CD4-positive, alpha-beta T cell treated with Interleukin-4 for 1 hour (primary cell): ENCODE data around the gene CNPY2.
A peak's percentile ranks its signal among the peaks of the same experiment; 100 is the strongest.
"Not testable (repeated sequence)": the region's sequence is repeated elsewhere in the genome, so short reads cannot be mapped to it uniquely, and the experiment has no call there.

Experiments used
- DNase-seq, 2 donors: peaks; one replicate each; pipeline ENCODE4 v3.0.0-alpha.2; 2020 to 2022

The CNPY2 gene

DNA sequence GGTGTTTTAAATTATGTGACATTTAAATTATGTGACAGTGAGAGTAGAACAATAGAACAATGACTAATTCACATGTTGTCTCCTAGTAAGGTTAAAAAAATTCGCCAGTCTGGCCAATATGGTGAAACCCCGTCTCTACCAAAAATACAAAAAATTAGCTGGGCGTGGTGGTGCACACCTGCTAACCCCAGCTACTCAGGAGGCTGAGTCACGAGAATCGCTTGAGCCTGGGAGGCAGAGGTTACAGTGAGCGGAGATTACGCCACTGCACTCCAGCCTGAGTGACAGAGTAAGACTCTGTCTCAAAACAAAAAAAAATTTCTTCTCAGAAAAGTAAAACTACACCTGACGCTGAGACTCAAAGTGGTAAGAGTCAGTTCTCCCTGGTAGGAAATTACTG is 18.4 kb downstream of the CNPY2 start:
- no peak for DNase-seq

DNA sequence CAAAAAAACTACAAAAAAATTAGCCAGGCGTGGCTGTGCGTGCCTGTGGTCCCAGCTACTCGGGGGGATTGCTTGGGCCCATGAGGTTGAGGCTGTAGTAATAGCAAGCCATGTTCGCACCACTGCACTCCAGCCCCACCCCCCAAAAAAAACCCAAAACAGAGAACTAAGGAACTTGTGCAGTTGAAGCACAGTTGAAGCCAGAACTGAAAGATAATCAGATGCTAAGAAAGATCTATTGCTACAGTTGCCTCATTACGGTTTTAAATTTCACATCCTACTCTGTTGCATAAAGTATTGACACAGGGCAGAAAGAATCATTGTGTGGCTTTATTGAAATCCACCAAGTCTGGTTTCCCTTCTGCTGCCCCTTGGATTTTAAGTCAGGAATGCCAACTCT is 19.5 kb downstream of the CNPY2 start:
- DNase-seq: no peak

DNA sequence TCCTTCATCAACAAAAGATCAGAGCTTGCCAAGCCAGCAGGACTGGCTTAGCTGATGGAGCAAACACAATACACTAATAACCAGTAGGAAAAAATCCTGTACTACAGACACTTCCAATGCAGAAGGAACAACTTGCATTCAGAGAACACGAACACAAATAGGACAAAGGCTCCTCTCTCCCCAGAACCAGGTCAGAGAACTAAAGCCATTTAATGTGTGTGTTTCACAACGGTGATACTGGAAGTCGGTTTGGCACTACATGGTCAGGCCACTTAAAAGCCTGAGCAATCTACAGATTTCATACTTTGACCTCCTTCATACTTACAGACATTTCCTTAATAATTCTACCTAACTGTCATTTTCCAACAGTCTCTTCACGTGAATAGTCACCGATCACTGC is 22.0 kb downstream of the CNPY2 start:
- no peak for DNase-seq

DNA sequence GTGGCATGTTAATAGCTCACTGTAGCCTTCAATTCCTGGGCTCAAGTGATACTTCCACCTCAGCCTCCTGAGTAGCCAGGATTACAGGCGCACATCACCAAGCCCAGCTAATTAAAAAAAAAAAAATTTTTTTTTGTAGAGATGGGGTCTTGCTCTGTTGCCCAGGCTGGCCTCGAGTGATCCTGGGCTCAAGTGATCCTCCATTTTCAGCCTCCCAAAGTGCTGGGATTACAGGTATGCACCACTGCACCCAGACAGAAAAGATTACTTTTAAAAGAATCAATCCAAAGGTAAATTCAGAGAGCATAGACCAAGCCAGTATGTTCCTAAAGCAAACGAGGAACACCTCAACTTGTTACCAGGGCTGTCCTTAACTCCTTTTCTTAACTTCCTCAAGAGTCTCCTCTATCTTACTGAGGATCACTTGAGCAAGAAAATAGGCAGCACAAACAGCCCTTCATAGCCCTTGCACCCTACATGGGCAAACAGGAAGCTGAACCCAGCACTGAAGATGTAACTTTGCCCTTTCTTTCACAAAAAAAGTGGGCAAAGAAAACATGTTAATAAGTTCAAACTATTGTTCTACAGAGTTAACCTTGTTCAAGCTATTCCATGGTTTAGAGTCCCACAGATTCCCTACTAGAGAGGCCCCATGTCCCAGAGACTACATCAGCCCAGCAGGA is 26.9 kb downstream of the CNPY2 start:
- no peak for DNase-seq

DNA sequence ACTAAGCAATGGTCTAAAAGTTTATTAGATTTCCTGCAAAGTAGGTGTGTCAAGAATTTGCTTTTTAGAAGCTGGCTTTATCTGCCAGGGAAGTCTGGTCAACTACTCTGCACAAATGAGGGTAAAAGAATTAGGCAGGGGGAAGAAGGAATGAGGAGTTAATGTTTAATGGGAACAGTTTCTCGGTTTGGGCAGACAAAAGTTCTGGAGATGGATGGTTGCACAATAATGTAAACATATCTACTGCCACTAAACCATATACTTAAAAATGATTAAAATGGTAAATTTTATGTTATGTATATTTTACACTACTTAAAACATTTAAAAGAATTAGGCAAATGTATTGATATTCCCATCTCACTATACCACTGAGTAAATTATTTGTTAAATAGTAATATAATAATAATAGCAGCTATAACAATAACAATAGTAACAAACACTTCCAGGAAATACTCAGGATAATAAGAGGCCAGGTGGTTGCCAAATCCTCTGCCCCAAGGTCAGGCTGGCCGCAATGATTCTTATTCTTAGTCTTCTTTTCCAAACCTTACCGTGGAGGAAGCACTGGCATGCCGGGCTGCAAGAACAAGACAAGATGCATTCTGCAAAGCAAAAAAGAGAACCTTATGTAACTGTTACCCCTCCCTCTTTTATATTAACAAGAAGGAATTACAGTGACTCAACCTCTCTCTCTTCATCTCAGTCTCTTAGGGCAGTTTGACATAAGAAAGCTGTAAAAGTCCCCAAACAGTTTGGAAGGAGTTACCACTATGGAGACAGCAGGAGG is 29.6 kb downstream of the CNPY2 start:
- DNase-seq: no peak

DNA sequence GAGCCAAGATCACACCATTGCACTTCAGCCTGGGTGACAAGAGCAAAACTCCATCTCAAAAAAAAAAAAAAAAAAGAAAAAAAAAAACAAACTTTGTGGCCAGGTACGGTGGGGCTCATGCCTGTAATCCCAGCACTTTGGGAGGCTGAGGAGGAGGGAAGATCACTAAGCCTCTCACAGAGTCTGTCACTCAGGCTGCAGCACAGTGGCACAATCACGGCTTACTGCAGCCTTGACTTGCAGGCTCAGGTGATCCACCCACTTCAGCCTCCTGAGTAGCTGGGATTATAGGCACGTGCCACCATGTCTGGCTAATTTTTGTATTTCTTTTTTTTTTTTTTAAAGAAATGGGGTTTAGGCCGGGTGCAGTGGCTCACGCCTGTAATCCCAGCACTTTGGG is 31.5 kb downstream of the CNPY2 start:
- DNase-seq: not testable (repeated sequence)

DNA sequence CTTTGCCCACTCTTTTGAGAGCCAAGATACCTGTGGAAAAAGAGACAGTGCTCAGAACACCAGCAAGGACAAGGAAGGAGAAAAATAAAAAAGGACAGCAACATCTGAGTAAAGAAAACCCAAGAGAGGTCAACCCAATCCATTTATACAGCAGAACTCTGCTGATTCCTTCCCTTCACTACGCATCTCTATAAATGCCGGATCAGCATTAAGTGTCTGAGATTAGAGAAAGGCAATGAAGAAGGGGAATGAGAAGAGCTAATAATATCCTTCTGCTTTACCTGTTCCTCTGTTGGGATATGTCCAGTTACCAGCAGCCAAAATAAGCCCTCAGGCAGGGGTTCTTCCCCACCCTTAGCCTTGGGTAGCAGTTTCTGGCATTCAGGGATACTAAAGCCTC is 33.2 kb downstream of the CNPY2 start:
- DNase-seq: no peak

DNA sequence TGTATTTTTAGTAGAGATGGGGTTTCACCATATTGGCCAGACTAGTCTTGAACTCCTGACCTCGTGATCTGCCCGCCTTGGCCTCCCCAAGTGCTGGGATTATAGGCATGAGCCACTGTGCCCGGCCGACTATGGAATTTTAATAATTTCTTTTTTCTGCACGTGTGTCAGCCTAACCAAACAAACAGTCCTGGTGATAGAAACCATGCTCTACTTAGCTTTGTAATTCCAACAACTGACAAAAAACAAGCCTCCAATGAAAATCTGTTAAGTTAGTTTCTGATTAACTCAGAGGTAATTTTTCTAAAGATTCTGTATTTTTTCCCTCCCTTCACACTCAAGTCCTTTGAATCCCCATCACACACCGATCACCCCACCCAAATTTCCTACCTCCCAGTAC is 33.8 kb downstream of the CNPY2 start:
- no peak for DNase-seq

DNA sequence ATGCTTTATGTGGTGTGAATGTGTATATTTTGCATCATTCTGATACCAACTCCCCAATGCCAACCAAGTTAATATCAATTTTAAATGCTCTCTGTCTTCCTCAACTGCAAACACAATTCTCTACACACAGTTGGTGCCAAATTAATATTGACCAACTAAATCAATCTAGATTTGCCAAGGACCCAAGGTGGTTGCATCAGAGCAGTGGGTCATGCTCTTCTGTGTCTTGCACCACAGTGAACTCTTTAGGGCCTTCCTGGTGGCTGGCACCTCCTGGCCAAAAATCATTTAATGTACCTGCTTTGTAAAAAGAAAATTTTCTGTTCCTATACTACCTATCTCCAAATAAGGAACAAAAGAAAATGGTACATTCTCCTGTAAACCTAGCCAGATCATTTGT is 34.9 kb downstream of the CNPY2 start:
- no peak for DNase-seq

DNA sequence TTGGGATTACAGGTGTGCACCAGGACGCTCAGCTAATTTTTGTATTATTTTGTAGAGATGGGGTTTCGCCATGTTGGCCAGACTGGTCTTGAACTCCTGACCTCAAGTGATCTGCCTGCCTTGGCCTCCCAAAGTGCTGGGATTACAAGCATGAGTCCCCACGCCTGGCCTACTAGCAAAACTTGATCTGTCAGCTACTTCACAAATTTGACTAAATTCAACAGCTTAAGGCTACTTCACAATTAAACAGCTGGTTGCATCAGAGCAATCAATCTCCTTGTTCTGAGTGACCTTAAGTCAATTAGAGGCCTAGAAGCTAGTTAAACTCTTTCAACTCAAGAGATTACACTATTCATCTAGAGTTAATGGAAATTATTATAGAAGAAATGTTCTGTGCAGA is 36.9 kb downstream of the CNPY2 start:
- DNase-seq: no peak

DNA sequence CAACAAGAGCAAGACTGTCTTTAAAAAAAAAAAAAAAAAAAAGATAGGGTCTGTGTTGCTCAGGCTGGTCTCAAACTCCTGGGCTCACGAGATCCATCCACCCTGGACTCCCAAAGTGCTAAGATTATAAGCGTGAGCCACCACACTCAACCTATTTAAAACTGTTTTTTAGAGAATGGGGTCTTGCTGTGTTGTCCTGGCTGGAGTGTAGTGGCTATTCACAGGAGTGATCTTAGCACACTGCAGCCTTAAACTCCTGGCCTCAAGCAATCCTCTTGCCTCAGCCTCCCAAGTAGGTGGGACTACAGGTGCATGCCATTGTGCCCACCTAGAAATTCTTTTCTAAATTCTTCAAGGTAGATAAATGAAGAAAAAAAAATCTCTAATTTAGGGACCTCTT is 41.5 kb downstream of the CNPY2 start:
- no peak for DNase-seq

DNA sequence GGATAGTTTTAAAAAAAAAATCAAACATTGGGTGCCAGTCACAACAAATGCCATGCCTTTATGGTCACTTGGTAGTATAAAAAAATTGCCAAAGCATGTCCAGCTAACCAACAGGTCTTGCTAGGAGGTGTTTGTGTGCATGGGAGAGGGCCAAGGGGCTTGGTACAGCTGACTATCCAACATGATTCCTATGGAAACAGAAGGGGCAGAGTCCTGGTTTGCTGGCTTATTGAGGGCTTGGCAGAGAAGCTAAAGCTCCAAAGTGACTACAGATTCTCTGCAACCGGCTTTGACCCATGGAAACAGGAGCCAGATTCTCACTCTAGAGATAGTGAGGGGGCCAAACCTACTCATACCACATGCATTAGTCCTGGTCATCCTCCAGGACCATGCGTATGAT is 43.3 kb downstream of the CNPY2 start:
- DNase-seq: not testable (repeated sequence)

DNA sequence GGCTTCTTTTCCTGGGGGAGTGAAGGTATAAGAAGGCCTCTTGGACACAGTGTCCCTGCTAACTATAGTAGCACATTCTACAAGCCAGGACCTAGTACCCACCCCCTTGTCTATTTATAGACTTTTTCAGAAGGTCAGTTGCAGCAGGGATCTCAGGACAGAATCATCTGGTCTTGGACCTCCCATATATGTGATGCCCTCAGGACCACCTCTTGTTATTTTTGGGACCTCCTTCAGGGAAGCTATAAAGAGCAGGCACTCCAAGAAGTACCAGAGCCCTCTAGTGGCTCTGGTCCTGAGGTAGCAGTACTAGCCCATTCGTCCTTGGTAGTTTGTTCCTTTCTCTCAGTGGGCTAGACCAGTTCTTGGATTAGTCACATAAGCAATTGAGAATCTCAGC is 44.8 kb downstream of the CNPY2 start:
- DNase-seq: no peak

DNA sequence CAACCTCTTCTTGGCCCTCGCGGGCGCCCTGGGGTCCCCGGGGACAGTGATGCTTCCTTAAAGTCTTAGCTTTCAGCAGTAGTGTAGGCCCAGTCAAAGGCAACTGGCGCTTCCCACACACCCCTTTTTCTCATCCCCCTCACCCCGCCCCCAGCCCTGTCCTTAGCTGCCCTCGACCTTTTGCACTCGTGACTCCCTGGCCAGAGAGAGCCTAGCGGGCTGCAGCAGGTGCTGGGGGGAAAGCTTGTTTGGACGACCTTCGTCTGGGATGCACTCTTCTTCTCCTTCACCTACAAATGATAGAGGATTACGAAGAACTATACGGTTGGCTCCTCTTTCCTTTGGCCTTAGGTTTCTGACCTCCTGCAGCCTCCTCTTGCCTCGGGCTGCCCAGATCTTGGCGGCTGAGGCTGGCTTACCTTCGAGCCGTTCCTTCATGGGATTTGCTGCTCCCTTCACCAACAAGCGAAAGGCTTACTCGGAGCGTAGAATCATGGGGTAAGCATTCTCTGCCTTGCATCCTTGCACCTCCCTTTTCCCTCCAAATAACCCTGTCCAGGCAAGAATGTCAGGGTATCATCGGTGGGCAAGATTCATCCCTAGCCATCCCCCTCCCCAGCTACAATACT is 48.2 kb downstream of the CNPY2 start:
- DNase-seq: no peak

DNA sequence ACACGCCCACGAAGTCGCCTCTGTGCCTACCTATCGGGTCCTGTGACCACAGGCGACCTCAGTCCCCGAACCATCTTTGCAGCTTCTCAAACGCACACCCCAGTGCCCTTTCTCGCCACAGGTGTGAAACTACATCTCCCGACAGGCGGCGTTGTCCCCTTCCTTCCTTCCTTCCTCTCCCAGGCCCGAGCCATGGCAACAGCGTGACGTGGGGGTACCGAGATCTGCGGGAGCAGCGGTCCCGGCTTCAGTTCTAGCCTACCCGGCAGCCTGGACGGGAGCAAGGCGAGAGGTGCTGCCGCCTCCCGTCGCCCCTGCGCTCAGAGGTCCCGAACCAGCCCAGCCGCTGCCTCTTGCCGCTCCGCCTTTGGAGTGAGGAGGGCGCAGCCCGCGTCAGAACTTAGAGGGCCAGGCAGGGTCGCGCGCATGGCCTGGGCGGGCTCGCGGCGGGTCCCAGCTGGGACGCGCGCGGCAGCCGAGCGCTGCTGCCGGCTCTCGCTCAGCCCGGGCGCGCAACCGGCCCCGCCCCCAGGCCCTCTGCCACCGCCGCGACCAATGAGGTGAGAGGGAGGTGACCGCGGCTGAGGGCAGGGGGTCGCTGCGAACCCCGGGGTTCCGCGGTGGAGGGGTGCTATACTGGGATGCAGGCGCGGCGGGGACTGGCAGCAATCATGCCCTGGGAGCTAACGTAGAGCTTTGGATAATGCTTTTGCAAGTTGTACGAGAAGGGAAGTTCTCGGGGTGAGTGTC is 48.9 kb downstream of the CNPY2 start, which contains the start of gene COQ10A:
Gene COQ10A (plus strand): TSS at position 250 of the 750 bp plus-strand sequence. CDS start 177 bp downstream, at position 427.
- peak; percentile 91 to 92 for DNase-seq

DNA sequence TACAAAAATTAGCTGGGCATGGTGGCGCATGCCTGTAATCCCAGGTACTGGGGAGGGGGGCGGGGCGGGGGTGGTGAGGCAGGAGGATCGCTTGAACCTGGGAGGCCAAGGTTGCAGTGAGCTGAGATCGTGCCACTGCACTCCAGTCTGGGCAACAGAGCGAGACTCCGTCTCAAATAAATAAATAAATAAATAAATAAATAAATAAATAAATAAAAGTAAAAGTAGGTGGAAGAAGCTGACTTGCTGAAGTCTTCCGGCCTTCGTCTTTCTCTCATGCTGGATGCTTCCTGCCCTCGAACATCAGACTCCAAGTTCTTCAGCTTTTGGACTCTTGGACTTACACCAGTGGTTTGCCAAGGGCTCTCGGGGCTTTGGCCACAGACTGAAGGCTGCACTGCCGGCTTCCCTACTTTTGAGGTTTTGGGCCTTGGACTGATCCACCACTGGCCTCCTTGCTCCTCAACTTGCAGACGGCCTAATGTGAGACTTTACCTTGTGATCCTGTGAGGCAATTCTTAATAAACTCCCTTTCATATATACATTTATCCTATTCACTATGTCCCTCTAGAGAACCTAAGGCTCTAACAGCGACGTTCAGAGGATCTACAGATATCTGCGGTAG is 49.6 kb downstream of the CNPY2 start:
- not testable (repeated sequence) for DNase-seq

DNA sequence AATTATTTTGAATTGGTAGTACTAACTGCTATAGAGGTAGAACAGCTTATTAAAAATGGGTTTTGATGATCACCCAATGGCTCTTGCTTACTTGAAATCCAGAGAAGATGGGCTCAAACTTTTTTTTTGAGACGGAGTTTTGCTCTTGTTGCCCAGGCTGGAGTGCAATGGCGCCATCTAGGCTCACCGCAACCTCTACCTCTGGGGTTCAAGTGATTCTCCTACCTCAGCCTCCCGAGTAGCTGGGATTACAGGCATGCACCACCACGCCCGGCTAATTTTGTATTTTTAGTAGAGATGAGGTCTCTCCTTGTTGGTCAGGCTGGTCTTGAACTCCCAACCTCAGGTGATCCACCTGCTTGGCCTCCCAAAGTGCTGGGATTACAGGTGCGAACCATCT is 52.8 kb downstream of the CNPY2 start:
- not testable (repeated sequence) for DNase-seq

DNA sequence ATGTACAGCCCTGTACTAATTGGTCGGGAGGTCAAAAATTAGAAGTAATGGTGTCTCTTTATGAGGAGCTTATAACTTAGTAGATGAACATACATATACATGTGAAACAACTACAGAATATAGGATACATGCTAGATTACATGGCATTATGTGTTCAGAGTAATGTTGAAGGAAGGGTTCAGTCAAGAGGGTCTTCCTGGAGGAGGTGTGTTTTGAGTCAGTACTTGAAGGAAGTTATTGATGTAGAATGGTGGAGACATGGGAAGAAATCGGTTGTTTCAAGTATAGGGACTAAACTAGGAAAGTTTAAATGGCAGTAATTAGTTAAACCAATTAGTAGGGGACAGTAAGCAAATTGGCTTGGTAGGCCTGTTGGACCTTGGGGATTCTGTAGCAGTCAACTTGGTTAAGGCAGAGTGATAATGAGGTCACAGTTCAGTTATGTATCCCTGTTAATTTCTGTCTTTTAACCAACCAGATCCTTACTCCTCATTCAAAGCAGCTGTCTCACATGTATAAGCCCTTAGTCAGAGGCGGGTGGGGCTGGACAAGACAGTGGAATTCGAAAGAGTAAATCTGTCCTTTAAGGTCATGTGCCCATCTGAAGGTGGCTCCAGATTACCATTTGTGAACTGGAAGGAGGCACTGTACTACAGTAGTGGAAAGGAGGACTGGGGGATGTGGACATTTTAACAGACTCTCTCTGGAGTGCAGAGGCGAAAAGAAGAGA is 54.1 kb downstream of the CNPY2 start:
- DNase-seq: no peak

DNA sequence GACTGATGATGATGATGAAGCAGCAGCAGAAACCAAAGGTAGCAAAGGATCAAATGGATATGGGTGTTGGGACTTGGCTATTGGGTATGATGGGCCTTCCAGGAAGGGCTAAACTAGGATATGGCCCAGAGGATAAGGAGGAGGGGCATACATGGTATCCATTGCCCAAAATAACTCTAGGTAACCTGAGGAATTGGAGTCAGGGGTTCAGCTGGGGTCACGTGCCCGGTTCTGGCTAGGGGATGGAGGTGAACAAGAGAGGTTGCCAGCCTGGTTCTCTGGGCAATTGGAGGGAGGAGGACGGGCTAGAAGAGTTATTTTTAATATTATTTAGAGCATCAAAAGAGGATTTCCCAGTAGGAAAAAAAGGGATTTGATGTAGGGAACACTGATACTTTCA is 54.9 kb downstream of the CNPY2 start:
- no peak for DNase-seq

DNA sequence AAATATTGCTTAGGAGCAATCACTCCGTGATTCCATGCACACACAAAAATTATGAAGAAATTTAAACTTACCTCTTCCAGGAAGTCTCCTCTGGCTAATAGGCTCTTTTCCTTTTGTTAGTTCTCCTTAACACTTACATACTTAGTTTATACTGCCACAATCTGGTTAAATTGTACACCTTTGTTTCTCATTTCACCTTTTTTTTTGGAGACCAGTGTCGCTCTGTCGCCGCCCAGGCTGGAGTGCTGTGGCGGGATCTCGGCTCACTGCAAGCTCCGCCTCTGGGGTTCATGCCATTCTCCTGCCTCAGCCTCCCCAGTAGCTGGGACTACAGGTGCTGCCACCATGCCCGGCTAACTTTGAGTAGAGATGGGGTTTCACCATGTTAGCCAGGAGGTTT is 55.4 kb downstream of the CNPY2 start:
- DNase-seq: no peak
